SU-DHL-6 (cell line): Measurements from ENCODE around the gene CCNB1IP1.

ENCODE experiments used
- EZH2phosphoT487 ChIP-seq: fragments of 200-600 bp; sonication (generic), shearing (Covaris generic); conservative IDR thresholded peaks from 2 replicates; pipeline ENCODE4 v1.6.1; 2018; ENCODE audit warnings: mild to moderate bottlenecking, antibody characterized with exemption, low read length, moderate library complexity, mixed read lengths
- TF ChIP-seq, protein P1 (sequence below): fragments of 200-600 bp; sonication (generic); IDR thresholded peaks from one replicate; pipeline ENCODE4 v1.5.1; 2017; ENCODE audit warnings: antibody characterized with exemption, mild to moderate bottlenecking, low read length, moderate library complexity; ENCODE audit not compliant: insufficient read depth, poor library complexity, severe bottlenecking

DNA sequence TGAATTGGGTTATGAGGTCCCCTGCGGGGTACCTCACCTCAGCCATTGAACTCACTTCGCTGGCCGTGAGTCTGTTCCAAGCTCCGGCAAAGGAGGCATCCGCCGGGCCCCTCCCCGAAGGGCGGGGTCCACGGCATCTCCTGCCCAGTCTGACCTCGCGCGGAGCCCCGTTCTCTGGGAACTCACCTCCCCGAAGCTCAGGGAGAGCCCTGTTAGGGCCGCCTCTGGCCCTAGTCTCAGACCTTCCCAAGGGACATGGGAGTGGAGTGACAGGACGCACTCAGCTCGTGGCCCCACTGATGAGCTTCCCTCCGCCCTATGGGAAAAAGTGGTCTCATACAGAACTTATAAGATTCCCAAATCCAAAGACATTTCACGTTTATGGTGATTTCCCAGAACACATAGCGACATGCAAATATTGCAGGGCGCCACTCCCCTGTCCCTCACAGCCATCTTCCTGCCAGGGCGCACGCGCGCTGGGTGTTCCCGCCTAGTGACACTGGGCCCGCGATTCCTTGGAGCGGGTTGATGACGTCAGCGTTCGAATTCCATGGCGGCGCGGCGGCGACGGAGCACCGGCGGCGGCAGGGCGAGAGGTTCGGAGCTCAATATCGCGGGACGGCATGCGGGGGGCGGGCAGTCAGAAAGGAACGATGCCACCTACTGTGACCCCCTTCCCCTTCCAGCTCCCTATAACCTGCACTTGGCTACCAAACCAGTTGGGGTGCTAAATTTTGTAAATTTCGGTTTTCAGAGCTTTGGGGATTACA lies 10.2 kb upstream of the CCNB1IP1 start, which contains the start of gene PARP2:
- TF ChIP-seq, protein P1, sequence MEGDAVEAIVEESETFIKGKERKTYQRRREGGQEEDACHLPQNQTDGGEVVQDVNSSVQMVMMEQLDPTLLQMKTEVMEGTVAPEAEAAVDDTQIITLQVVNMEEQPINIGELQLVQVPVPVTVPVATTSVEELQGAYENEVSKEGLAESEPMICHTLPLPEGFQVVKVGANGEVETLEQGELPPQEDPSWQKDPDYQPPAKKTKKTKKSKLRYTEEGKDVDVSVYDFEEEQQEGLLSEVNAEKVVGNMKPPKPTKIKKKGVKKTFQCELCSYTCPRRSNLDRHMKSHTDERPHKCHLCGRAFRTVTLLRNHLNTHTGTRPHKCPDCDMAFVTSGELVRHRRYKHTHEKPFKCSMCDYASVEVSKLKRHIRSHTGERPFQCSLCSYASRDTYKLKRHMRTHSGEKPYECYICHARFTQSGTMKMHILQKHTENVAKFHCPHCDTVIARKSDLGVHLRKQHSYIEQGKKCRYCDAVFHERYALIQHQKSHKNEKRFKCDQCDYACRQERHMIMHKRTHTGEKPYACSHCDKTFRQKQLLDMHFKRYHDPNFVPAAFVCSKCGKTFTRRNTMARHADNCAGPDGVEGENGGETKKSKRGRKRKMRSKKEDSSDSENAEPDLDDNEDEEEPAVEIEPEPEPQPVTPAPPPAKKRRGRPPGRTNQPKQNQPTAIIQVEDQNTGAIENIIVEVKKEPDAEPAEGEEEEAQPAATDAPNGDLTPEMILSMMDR = no peak
- no peak for TF ChIP-seq EZH2phosphoT487
